ENCODE data around the gene CLEC16A.

Gene CLEC16A

DNA sequence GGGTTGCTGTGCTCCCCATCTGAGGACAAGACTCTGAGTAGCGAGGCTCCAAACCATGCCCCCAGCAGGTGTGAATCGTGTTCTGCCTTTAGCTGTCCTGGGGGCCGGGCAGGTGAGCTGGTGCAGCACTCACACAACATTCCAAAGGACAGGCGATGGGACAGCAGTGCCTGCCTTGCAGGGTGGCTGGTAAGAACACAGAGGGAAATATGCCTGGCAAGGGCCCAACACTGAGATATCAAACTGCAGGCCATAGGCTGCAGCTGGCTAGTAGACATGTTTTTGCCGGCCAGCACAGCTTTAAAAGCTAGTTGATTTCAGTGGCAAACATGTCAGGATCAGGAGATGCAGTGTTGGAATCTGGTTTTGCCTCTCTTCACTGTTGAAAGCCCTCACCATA is 23.6 kb downstream of the CLEC16A start:
- DNase-seq, result no peak

DNA sequence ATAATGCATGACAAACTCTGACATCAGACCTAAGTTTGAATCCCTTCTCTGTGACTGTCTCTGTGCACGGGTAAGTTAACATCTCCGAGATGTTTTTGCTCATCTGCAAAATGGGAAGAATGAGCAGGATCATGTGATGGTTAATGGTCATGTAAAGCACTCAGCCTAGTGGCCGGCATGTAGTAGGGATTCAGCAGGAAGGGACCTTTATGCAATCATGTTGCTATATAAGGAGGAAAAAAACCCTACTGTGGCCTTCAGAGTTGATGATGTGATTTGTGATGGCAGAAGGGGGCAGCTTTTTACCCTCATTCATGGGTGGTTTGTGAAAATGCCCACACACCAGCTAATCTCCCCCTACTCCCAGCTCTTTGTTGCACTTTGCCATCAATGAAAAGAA is 24.1 kb downstream of the CLEC16A start:
- DNase-seq, result no peak

DNA sequence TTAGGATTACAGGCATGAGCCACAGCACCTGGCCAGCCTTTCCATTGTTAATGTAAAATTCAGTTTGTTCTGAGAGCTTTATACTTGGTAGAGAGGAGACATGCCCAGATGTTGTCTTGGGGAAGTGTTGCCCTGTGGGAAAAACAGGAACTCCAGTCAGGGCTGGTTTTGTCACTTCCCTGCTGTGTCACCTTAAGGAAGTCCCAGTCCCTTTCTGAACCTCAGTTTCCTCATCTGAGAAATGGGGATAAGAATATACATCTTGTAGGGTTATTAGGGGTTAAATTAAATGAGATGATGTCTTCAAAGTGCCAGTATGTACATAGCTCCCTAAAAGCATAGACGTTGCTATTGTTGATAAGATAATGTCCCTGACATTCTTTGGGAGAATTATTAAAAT is 25.3 kb downstream of the CLEC16A start:
- no peak for DNase-seq

DNA sequence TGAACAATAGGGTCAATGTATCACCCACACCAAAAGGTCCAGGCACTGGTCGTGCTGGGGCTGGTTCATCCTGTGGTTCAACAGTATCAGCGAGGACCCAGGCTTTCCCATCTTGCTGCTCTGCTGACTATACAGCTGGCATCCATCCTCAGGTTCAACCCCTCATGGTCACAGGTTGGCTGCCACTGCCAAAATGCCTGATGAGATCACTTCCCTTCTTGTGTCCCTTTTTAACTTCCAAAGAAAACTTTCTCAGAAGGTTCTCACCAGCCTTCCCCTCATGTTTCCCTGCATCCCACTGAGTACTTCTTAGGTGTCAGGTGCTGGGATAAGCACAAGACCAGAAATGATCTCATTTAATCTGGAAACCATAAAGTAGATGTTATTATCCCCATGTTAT is 25.7 kb downstream of the CLEC16A start:
- no peak for DNase-seq

DNA sequence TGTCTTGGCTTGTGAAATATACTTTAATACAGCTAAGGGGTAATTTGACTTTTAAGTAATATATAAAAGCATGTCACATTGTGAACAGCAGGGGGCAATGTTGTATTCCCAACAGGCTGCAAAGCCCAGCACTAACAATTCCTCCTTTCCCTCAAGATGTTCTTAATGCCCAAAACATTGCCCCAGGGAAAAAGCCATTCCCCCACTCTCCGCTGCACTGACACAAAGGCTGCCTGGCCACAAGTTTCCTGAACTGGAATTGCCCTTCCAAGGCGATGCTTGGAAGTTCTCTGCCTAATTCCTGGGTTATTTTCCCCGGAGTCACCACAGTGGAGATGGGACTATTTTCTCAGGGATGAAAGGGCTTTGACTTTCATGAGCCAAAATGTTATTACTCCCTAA is 27.2 kb downstream of the CLEC16A start:
- peak; percentile 75 for DNase-seq

DNA sequence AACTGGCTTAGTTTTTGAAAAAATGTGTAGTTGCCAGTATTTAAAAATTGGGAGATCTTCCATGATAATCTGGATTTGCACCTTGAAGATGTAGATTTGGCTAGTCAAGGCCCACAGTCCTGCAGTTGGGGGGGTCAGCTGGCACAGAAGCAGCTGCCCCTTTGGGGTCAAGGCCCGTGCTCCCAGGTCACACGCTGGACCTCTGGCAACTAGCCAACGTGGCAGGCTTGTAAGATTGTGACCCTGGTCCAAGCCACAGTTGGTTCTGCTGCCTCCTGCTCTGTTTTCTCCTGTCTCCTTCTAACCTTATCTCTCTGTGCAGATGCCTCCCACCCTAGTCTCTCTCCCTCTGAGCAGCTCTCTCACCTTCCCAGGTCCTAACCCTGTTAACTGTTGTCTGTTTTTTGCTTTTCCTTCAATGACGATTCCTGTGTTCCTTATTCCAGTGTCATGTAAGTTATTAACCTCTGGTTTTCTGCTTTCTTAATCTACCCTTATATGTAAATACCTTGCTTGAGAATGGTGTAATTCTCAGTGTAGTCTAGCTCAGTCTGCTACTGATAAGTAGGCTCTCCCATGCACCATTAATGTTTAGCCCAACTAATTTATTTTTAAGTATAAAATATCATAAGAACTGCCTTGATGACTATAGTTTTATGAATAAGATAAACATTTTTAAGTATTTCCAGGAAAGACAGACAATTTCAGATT is 27.9 kb downstream of the CLEC16A start:
- DNase-seq, result no peak

DNA sequence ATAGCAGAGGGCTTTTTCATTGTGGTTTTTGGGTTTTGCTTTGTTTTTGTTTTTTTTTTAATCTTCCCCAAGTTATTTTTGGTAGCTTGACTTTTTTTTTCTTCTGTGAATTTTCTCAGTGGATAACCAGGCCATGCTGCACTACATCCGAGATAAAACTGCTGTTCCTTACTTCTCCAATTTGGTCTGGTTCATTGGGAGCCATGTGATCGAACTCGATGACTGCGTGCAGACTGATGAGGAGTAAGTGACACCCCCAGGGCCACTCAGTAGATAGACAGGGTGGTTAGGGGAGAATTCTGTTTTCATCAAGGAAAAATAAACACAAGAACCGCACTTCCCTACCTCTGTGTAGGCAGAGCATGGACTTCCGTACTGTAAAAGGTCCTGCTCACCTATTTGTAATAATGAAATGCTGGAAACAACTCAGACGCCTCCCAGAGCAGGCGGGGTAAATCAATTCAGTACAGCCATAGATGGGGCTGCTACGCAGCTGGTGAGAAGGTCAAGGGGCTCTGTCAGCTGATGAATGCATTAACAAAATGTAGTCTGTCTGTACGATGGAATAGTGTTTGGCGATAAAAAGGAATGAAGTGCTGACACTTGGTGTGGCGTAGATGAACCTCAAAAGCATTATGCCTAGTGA is 28.6 kb downstream of the CLEC16A start:
- no peak for DNase-seq

DNA sequence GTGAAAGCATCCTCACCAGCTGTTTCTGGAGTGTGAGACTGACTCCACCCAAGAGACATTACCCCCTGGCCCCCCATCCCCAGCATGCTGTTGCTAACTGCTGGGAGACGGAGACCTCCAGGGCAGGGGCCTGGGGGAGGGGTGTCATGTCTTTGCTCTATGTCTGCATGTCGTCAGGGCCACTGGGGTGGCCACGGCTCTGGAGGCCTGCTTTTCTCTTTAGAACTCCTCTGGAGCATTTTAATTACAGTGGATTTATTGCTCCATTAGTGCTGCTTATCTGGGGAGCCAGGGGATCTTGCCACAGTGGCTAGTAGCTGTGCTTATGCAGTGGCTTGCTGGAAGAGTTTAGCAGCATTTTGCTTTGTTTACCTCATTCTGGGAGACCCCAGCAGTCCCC is 32.3 kb downstream of the CLEC16A start:
- DNase-seq, result no peak

DNA sequence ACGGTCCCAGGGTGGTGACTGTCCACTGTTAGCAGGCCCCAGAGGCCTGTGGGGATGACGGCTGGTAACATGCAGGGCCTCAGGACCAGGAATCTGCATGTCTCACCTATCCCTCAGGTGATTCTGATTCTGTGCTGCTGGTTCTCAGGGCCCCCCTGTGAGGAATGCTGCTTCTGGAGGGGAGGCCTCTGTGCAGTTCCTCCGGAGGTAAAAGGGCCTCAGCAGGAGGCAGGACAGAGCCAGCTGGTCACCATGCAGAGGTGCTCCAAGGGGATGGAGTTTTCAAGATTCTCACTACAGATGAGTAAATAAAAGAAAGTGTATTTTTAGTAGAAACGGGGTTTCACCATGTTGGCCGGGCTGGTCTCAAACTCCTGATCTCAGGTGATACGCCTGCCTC is 33.8 kb downstream of the CLEC16A start:
- no peak for DNase-seq

DNA sequence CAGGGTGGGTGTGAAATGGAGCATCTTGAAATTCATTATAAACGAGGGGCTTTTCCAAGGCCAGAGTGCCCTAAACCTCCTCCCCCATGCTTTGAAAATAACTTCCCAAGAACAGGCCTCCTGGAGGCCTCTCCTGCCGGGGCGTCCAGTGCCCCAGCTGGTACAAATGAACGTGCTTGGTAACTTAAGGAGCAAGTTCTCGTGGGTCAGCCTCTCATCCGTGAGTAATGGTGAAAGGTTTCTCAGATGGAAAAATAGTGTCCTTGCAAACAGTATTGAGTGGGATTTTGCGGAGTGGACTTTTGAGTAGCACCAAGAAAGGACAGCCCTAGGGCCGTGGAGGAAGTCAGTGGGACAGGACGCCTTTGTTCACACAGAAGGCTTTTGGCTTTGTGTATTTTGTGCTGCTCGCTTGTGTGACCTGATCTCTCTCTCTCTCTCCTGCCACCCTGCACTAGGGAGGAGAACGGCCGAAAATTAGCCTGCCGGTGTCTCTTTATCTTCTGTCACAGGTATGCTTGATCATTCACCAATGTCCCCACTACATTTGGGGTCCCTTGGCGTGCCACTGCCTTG is 34.6 kb downstream of the CLEC16A start:
- no peak for DNase-seq

DNA sequence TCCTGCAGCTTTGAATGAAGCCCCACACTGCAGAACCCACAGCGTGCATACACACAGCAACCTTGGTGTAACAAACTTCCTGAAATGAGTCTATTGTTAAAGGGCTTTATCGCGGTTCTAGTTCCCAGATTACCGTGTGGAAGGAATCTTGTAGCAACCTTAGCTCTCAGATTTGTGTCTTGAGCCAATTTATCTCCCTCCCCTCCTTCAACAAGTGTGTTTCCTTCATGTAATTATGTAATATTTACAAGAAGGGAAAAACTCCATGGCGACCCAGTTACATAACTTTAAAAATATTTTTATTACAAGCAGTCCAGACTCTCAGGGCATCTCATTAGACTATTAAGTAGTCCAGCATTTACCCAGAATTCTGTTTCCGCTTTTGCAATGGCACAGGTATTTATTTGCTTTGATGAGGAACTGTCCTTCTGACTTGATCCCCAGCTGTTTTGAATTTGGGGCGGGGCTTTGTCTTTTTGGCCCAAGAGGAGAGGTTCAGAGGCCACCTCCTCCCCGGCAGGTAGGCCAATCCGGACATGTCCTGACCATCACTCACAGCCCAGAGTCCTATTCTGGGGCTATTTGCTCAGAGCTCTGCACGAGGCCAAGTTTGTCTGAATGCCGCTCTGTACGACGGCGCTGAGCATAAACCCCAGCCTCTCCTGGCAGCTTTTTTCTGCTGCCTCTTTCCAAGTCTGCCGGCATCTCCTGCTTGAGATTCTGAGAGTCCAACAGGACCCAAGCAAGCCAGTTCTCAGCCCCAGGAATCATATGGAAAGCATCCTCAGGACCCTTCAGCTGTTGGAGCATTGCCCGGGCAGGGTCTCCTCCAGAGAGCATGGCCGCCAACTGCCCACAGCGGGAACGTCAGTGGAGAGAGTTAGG is 35.6 kb downstream of the CLEC16A start:
- DNase-seq, result no peak

DNA sequence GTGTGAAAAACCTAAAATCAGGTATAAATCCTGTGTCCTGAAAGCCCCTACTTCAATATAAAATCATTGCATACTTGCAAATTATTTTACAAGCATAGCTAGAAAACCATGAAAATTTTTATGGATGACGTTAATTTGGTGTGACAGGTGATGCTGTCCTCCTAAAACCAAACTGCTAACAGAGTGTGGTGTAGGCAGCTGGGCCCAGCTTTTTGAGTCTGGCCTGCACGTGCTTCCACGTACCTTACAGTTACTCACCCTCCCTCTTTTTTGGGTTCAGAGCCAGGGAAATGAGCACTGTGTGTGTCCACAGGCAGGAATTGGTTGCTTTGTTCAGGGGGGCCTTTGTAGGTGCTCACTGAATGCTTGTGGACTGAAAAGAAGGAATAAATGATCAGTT is 36.4 kb downstream of the CLEC16A start:
- no peak for DNase-seq

DNA sequence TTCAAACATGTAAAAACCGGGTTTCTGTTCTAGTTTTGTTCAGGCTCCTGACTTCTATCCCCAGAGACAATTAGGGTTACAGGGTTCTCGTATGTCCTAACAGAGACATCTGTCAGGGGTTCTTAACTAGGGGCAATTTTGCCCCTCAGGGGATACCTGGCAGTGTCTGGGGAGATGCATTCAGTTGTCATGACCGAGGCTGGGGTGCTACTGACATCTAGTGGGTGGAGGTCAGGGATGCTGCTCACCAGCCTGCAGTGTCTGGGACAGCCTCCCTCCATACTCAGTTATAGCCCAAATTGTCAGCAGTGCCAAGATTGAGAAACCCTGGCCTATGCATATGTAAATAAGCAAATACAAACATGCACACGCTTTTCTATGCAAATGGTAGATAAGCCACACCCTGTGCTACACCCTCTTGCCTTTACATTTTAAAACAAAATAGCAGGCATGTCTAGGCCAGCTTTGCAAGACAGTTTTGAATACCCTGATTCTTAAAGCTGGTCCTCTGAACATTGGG is 37.4 kb downstream of the CLEC16A start:
- no peak for DNase-seq

DNA sequence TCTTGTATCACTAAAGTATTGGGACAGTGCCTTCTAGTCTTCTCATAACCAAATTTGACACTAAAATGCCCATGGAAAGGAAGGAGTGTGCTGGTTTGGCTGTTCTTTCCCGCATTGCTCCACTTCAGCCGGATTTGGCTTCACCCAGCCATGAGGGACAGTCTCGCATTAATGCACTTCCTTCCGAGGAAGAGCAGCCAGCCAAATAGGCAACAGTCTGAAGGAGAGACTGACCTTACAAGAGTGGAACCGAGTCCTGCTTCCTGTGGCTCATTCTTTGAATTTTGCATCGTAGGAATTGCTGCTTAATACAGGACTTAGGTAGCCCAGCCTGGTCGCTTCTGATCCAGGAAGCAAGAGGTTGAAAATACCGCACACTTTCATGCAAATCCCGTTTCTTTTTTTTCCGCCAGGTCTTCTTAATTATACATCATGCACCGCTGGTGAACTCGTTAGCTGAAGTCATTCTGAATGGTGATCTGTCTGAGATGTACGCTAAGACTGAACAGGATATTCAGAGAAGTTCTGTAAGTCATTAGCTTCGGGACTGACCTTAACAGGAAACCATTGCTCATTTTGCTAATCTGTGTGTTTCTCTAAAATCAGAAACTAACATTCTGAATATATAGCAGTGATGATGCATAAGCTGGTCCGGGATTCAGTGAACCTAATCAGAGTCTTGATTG is 38.2 kb downstream of the CLEC16A start:
- DNase-seq, result no peak

DNA sequence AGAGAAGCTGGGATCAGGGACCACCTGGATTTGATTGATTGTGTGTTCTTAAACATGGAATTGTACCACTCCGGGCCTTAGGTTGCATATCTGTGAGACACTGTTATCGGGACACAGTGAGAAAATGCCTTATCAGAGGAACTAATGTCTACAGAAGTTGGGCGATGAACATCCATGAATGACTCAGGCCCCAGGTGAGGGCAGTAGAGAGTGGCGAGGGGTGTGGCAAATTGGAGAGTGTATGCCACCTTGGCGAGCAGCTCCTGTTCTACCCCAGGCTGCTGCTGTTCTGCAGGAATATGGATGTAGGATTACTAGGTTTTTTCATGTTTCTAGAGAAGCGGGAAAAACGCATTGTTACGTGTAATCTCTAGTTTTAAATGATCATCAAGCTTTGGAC is 38.8 kb downstream of the CLEC16A start:
- DNase-seq, result no peak

DNA sequence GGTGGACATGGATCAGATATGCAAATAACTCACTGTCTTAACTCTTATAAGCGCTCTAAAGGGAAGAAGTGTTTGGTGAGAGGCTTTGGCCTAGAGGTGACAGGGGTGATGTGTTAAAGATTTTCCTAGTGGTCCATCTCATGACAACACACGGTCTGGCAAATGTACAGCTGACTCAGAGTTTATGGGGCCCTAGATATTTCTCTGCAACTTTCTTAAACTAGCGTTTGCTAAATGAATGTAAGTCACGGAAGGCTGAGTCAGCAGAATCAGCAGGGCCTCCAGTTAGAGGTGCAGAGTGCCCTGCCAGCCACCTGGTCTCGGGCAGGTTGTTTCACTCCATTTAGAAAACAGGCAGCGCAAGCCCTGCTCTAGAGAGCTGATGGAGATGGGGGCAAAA is 40.1 kb downstream of the CLEC16A start:
- no peak for DNase-seq

DNA sequence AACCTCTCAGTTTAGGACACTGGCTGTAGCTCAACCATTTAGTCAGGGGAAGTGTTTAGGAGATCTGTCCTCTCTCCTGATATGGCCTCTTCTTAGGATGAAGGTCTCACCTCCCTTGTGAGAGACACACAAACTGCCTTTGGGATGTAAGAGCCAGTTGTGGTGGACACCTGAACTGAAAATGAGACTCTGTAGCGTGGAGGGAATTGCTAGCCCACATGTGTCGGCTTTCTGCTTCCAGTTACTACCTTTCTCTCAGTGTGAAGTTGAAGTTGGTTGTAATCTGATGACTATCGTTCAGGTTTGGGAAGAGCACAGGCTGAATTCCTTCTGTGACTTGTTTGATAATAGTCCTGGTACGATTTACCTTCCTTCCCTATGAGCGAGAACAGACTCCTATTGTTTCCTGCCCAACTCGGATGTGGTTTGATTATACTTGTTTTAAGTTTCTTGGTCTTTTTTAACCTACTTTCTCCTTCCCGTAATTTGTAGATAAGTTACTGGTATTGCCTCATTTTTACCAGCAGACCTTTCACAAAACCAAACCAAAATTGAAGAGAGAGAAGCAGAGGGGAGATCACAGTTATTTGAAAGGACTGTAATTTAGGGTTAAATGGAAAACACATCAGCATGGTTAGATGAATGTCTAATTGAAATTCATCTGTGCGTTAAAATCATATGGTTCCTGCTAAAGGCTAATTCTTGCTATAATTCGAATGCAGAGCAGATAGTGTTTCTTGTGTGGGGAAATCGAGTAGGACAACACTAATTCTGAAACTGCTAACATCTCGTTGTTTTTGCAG is 43.2 kb downstream of the CLEC16A start:
- no peak for DNase-seq

DNA sequence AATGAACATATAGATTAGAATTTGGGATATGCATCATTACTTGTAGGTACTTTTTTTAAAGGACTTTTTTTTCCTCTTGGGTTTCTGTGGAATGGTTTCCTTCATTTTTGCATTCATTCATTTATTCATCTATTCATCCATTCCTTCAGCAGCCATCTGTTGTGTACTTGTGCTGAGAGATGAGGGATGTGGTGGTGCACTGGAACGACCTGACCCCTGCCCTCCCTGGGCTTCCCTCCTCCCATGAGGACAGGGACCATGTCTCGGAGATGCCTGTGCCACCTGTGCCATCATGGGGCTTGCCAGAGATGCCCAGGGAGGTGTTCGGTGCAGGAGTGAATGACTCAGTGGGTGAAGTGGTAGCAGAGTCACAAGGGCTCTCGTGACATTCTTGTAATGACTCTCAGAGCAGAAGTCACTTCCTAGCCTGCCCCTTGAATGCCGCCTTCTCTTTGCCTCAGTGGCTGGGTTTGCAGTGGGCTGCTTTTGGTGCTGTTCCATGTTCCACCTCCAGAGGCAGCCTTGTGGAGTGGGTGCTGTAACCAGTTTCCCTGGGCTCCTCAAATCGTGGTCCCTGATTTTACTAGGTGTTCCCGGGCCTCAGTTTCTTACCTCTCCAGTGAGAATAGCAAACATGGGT is 43.9 kb downstream of the CLEC16A start:
- no peak for DNase-seq

DNA sequence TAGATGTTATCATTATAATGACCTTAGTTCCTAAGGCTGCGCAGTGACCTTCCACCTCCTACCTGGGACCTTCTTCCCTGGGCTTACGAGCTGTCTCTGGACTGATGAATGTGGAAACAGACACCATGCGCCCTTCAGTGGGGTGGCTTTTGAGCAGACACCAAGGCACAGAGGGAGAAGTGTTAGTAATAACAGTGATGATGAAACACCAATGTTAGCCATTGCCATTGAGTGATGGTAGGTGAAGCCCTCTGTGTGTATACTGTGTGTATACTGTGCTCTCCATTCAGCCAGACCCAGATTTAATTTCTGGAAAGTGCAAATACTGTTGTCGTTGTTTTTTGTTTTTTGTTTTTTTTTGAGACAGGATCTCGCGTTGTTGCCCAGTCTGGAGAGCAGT is 44.5 kb downstream of the CLEC16A start:
- no peak for DNase-seq

DNA sequence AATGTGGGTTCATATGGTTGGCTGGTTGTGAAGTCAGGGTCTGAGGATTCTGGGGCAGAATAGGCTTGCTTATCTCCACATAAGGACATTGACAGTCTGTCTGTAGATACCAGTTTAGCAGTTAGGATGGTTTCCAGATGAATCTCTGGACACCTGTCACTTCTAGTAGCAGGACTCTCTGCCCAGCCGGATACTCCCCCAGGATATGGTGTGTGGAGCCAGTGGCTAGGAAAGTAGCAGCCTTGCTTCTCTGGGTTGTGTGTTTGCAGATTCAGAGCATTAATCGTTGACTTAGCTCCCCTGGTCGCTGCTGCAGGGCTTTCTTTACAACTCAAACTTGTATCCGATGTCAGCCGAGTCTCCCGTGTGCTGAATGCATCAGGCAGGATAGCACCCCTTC is 45.2 kb downstream of the CLEC16A start:
- no peak for DNase-seq

DNA sequence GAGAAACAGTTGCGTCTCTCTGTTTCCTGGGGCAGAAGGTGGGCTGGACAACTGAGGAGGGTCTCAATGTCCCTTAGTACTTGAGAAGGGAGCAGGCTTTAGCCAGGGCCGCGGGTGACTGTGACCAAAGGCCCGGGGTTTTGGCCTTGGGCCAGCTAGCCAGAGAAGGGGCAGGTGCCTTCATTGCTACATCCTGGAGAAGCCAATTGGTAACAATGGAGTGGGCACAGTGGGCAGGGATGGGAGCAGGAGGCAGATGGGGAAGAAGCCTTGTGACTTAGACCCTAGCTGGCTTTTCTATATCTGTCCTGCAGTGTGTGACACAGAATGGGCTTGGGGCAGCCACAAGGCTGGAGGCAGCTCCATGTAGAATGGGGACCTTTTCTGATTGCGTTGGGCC is 46.0 kb downstream of the CLEC16A start:
- no peak for DNase-seq
